Type B pancreatic cell (in vitro differentiated cells): Measurements from ENCODE around the gene WASL. TPM values are rescaled to one million over a fixed set of nuclear protein-coding genes. Genes with fewer than 3 reads are reported as not detected.

ENCODE experiments used
- DNase-seq: peaks from one replicate; pipeline ENCODE4 v3.0.0; 2021; ENCODE audit warnings: mixed read lengths; ENCODE audit not compliant: unreplicated experiment; ENCODE audit errors: extremely low spot score
- H3K27ac Mint-ChIP-seq: 2 replicates; pipeline ENCODE4 v1.8.0; 2021; ENCODE audit warnings: mild to moderate bottlenecking, mixed read lengths
- H3K27me3 Mint-ChIP-seq: 2 replicates; pipeline ENCODE4 v1.8.0; 2021; ENCODE audit warnings: mixed read lengths
- H3K36me3 Mint-ChIP-seq: 2 replicates; pipeline ENCODE4 v1.8.0; 2021; ENCODE audit warnings: mixed read lengths
- H3K4me1 Mint-ChIP-seq: one replicate; pipeline ENCODE4 v1.8.0; 2021; ENCODE audit warnings: mixed read lengths; ENCODE audit not compliant: unreplicated experiment
- H3K4me3 Mint-ChIP-seq: 2 replicates; pipeline ENCODE4 v1.8.0; 2021; ENCODE audit warnings: mild to moderate bottlenecking, mixed read lengths
- H3K9me3 Mint-ChIP-seq: 2 replicates; pipeline ENCODE4 v1.8.0; 2021; ENCODE audit warnings: mixed read lengths
- total RNA-seq: library from RNA; stranded (reverse); gene quantifications from 2 replicates; pipeline ENCODE4 v1.2.1, GENCODE V29; 2021; ENCODE audit warnings: low replicate concordance
- TF ChIP-seq, protein P1 (sequence below): fragments of 200-600 bp; sonication (generic); conservative IDR thresholded peaks from 2 replicates; pipeline ENCODE4 v1.5.0; 2021; ENCODE audit warnings: antibody characterized with exemption, mild to moderate bottlenecking

Gene WASL
- total RNA-seq, 1 donor from 2014 or later = 34.4 TPM

- no peak for DNase-seq
- H3K4me3 Mint-ChIP-seq = no peak overlapping the region
- no peak overlapping the region for H3K27ac Mint-ChIP-seq
- no peaks in the 10 kb centered on the region for H3K4me1 Mint-ChIP-seq
- H3K36me3 Mint-ChIP-seq = peaks cover 13% of the 10 kb centered on the region
- no peaks in the 10 kb centered on the region for H3K9me3 Mint-ChIP-seq
- H3K27me3 Mint-ChIP-seq = no peaks in the 10 kb centered on the region
- TF ChIP-seq, protein P1, sequence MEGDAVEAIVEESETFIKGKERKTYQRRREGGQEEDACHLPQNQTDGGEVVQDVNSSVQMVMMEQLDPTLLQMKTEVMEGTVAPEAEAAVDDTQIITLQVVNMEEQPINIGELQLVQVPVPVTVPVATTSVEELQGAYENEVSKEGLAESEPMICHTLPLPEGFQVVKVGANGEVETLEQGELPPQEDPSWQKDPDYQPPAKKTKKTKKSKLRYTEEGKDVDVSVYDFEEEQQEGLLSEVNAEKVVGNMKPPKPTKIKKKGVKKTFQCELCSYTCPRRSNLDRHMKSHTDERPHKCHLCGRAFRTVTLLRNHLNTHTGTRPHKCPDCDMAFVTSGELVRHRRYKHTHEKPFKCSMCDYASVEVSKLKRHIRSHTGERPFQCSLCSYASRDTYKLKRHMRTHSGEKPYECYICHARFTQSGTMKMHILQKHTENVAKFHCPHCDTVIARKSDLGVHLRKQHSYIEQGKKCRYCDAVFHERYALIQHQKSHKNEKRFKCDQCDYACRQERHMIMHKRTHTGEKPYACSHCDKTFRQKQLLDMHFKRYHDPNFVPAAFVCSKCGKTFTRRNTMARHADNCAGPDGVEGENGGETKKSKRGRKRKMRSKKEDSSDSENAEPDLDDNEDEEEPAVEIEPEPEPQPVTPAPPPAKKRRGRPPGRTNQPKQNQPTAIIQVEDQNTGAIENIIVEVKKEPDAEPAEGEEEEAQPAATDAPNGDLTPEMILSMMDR = no peak
These were observed 67.2 kb downstream of the WASL start for GRCh38 chr7:123681561-123681960.

DNA sequence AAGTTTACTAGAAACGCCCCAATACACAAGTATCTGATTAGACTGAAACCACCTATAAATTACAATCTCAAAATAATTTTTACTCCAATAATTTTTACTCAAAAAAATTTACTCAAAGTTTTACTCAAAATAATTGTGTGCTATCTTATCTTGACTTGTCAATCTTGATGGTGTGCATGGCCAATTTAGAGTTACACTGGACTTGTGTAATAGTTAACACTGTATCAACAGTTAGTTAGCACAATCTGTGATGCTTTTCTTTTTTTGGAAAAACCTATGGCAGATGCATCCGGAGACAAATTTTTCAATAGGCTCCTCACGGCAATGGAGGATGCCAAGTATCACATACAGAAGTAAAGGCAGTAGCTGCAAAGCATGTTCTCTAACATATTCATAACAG lies 68.2 kb downstream of the WASL start:
- TF ChIP-seq, protein P1 = no peak
- Mint-ChIP-seq H3K9me3 (no peaks in the 10 kb centered on the region), H3K36me3 (peaks cover 13% of the 10 kb centered on the region), H3K27ac (no peak overlapping the region), H3K27me3 (no peaks in the 10 kb centered on the region), H3K4me1 (no peaks in the 10 kb centered on the region), H3K4me3 (no peak overlapping the region)
- DNase-seq = no peak

GRCh38 chr7:123679614-123680013 lies 69.2 kb downstream of the WASL start:
- Mint-ChIP-seq H3K36me3 (peaks cover 13% of the 10 kb centered on the region), H3K27me3 (no peaks in the 10 kb centered on the region)
- TF ChIP-seq, protein P1 = no peak

GRCh38 chr7:123677061-123677715 lies 71.6 kb downstream of the WASL start:
- Mint-ChIP-seq H3K36me3 (peaks cover 4% of the 10 kb centered on the region), H3K27me3 (no peaks in the 10 kb centered on the region), H3K27ac (no peak overlapping the region), H3K4me1 (peaks cover 3% of the 10 kb centered on the region), H3K4me3 (no peak overlapping the region), H3K9me3 (no peaks in the 10 kb centered on the region)
- TF ChIP-seq, protein P1 = no peak
- no peak for DNase-seq

More at GRCh38 chr7:123679614-123680013, 69.2 kb downstream of the WASL start:
- no peak for DNase-seq
- Mint-ChIP-seq H3K27ac (no peak overlapping the region), H3K4me1 (no peaks in the 10 kb centered on the region), H3K9me3 (no peaks in the 10 kb centered on the region), H3K4me3 (no peak overlapping the region)

GRCh38 chr7:123675181-123675473 lies 73.7 kb downstream of the WASL start:
- Mint-ChIP-seq H3K9me3 (no peaks in the 10 kb centered on the region), H3K4me3 (no peak overlapping the region), H3K36me3 (peaks cover 4% of the 10 kb centered on the region), H3K27me3 (no peaks in the 10 kb centered on the region), H3K4me1 (peaks cover 3% of the 10 kb centered on the region), H3K27ac (no peak overlapping the region)
- TF ChIP-seq, protein P1 = no peak
- no peak for DNase-seq
